IPS-15b (cell line): ENCODE results near the gene DVL1.

Experiments used
- H3K27me3 ChIP-seq: one replicate; pipeline ENCODE4 v1.6.1; 2013; ENCODE audit warnings: low read length; ENCODE audit not compliant: control insufficient read depth, insufficient read depth
- H3K36me3 ChIP-seq: one replicate; pipeline ENCODE4 v1.6.1; 2013; ENCODE audit warnings: low read length; ENCODE audit not compliant: control insufficient read depth, insufficient read depth
- H3K4me1 ChIP-seq: one replicate; pipeline ENCODE4 v1.6.1; 2013; ENCODE audit warnings: mild to moderate bottlenecking, low read length; ENCODE audit not compliant: control insufficient read depth, insufficient read depth
- H3K4me3 ChIP-seq: one replicate; pipeline ENCODE4 v1.5.1; 2013; ENCODE audit warnings: low read depth, low read length
- H3K9ac ChIP-seq: one replicate; pipeline ENCODE4 v1.6.1; 2013; ENCODE audit warnings: low read depth, mild to moderate bottlenecking, low read length
- H3K9me3 ChIP-seq: one replicate; pipeline ENCODE4 v1.6.1; 2013; ENCODE audit warnings: mild to moderate bottlenecking, low read length; ENCODE audit not compliant: control insufficient read depth, insufficient read depth

DVL1 gene

DNA sequence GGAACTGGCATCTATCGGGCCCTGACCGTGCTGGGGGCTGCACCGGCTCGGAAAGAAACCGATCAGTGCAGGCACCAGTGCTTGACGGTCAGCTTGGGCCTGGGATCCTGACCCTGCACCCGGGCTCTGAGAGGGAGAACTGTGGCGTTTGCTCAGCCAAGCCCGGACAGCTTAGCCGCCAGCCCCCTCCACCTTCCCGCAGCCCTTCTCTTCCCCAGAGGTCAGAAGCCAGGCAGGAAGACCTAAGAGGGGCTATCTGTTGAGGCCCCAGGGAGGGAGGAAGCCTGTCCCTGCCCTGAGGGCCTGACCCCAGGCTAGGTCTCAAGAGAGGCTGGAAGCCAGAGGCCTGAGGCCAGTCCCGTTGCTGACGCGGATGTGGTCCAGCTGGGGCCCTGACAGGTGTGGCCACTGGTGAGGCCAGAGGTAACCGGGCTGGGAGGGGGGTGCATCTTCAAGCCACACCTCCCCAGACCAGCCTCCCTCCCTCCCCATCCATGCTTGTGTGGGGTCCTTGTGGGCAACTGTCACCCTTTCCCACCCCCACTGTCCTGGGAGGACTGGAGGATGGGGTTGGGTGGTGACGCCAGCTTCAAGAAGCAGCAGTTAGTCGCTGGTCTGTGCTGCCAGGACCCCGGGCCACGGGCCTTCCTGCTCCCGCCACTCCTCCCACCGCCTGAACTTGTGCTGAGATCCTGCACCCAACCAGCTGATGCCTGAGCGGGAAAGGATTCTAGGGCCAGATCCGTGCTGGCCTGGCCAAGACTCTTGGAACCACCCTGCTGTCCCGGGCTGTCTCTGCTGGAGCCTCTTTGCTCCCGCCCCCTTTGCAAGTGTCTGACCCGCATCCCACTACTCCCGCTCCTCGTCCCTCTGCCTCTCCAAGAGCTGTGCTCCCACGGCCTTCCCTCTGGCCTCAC is 2.6 kb upstream of the DVL1 start:
- Histone ChIP-seq H3K4me1 (peaks cover 2% of the 10 kb centered on the region), H3K36me3 (no peaks in the 10 kb centered on the region), H3K4me3 (peak overlapping the region; percentile 30)

DNA sequence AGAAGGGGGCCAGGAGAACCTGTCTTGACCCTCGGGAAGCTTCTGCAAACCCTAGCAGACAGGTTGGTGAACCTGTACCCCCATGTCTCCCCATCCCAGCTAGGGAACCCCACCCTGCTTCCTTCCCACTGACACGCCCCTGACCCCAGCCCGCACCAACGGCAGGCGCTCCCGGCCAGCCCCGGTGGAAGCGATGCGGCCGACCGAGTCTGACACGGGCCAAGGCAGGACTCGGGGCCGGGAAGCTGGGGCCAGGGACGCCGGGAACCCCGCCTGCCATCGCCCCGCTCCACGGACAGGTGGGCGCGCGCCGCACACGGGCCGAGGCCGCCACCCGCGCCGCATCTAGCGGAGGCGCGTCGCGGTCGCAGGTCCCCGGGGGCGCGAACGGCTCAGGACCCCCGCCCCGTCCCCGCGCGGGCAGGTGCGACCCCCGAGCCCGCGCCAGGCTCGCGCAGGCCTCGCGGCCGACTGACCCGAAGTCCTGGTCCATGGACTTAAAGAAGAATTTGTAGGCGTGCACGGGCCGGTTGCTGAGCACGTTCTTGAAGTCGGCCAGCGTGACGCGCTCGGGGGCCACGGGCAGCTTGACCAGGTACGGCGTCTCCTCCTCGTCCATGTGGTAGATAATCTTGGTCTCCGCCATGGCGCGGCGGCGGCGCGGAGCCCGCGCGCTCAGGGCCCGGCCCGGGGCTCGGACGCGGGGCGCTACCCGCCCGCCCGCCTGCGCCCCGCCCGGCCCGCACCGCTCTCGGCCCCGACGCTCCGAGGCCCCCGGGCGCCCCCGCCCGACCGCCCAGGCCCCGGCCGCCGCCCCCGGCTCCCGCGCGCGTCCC is 580 bp downstream of the DVL1 start:
- Histone ChIP-seq H3K4me1 (peaks cover 2% of the 10 kb centered on the region), H3K4me3 (peak overlapping the region; percentile 52), H3K27me3 (no peaks in the 10 kb centered on the region), H3K9me3 (no peaks in the 10 kb centered on the region), H3K36me3 (no peaks in the 10 kb centered on the region), H3K9ac (peak overlapping the region; percentile 24)

More for the DNA sequence above, 2.6 kb upstream of the DVL1 start:
- no peaks in the 10 kb centered on the region for H3K9me3 ChIP-seq
- no peak overlapping the region for H3K9ac ChIP-seq
- H3K27me3 ChIP-seq: peaks cover 2% of the 10 kb centered on the region

DNA sequence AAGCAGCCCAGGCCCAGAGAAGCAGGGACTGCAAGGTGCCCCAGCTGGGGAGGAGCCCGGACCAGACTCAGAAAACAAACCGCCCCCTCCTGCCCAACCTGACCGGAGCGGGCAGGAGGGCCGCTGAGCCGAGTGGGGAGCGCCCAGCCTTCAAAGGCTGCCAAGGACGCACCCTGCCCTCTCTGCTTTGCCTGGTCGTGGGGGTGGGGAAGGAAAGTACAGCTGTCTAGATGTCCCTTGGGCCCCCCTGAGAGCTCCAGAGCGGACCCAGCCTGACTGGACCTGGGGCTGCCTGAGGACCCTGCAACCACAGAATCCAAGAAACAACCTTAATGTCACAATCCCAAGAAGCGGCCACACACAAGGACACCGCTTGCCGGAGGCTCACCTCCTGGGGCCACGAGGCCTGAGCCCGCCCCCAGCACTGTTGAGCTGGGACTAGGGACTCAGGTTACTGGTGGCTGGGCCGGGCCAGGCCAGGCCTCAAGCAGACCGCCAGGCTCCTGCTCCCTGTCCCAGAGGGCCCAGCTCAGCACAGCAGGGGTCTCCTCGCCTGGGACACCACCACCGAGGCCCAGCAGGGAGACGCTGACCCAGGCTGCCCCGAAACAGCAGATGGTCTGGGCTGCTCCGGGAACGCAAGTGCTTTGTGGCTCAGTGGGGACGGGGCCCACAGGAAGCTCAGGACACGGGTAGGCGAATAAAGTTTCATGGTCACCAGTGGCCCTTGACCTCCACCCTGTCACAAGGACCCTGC is 1.4 kb downstream of the DVL1 start:
- Histone ChIP-seq H3K4me3 (peak overlapping the region; percentile 52), H3K9me3 (no peaks in the 10 kb centered on the region), H3K27me3 (no peaks in the 10 kb centered on the region), H3K36me3 (no peaks in the 10 kb centered on the region), H3K9ac (peak overlapping the region; percentile 24), H3K4me1 (peaks cover 2% of the 10 kb centered on the region)

DNA sequence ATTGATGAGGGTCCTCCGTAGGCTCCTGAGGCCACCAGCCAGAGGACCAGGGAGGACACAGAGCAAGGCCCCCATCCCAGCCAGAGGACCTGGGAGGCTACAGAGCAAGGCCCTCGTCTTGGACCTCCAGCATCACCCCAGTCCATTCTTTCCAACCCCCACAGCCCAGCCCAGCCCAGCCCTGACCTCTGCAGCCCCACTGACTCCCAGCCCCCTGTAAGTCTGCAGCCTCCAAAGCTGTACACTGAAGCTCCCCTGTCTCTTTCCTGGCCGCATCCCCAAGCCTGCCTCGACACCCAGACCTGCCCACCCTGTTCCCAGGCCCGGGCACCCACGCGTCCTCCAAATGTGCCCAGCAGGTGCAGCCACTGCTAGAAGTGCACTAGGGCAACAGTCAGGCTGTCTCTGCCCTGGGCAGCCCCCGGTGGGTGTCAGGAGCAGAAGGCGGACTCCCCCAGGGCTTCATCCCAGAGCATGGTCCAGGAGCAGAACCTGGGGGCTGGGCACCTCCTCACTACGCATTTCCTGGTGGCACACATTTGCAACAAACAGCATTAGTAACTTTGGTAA is 2.1 kb downstream of the DVL1 start:
- H3K4me1 ChIP-seq: peaks cover 2% of the 10 kb centered on the region
- H3K9me3 ChIP-seq: no peaks in the 10 kb centered on the region
- no peaks in the 10 kb centered on the region for H3K27me3 ChIP-seq
- peak overlapping the region; percentile 52 for H3K4me3 ChIP-seq
- H3K36me3 ChIP-seq: no peaks in the 10 kb centered on the region
- no peak overlapping the region for H3K9ac ChIP-seq

DNA sequence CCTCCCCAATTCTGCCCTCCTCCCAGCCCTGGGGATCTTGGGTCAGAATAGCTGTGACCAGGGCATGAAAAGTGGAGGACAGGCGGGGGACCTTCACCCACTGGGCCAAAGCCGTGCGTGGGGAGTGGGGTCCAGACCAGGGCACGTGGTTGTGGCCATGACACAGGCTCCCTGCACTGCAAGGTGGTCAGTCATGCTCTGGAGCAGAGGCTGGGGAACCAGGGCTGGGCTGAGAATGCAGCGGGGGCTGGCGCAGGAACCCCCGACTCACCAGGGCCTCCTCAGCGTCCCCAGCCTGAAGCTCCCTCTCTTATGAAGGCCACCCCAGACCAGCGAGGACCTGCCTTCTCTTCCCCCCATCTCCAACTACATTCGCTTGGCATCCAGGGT is 2.7 kb downstream of the DVL1 start:
- no peak overlapping the region for H3K9ac ChIP-seq
- H3K4me3 ChIP-seq: no peak overlapping the region
- peaks cover 2% of the 10 kb centered on the region for H3K4me1 ChIP-seq

DNA sequence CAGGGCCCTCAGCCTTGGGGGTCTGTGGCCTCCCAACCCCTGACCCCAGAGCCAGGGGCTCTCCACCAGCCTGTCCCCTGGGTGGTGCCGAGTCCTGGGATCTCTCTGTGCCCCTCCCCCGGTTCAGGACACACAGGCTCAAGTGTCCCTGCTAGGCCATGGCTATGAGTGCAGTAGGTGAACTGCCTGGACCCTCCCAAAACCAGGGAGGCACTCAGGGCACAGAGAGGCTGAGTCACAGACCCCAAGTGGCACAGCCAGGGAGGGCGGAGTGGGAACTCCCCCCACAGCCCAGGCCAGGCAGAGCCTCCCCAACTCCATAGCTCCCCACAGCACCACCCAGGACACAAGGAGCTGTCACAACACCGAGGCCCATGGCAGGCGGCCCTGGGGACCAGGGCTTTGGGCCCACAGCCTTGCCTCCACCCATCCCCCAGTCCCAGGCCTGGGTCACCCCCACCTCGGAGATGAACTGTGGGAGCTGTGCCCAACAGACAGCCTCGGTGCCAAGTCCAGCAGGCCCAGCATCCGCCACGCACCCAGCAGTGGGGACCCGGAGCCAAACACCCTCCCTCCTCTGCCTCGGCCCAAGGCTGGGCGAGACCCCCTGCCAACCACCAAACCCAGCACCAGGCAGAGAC is 3.2 kb downstream of the DVL1 start:
- Histone ChIP-seq H3K36me3 (peaks cover 6% of the 10 kb centered on the region), H3K9me3 (no peaks in the 10 kb centered on the region), H3K27me3 (no peaks in the 10 kb centered on the region), H3K4me1 (peaks cover 2% of the 10 kb centered on the region), H3K4me3 (no peak overlapping the region), H3K9ac (peak overlapping the region; percentile 54)

More for the DNA sequence above, 2.7 kb downstream of the DVL1 start:
- H3K27me3 ChIP-seq: no peaks in the 10 kb centered on the region
- no peaks in the 10 kb centered on the region for H3K9me3 ChIP-seq
- peaks cover under 1% of the 10 kb centered on the region for H3K36me3 ChIP-seq

DNA sequence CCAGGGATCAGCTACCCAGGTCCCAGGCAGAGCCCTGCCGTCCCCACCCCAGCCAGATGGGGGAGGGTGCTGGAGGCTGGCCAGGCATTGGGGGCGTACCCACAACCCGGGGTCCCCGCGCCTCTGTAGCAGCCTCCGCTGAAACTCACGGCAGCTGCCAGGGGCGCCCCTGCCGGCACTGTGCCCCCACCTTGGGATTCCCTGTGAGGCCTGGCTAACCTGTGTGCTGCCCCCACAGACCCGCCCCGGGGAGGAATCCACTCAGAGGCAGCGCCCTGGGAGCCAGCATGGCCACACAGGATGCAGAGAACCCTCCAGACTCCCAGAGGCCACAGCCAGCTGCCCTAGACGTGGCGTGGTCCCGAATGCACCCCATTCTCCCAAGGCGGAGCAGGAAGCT is 3.8 kb downstream of the DVL1 start:
- Histone ChIP-seq H3K9ac (no peak overlapping the region), H3K27me3 (no peaks in the 10 kb centered on the region), H3K4me1 (peaks cover 2% of the 10 kb centered on the region), H3K36me3 (peaks cover 11% of the 10 kb centered on the region), H3K9me3 (no peaks in the 10 kb centered on the region), H3K4me3 (no peak overlapping the region)

DNA sequence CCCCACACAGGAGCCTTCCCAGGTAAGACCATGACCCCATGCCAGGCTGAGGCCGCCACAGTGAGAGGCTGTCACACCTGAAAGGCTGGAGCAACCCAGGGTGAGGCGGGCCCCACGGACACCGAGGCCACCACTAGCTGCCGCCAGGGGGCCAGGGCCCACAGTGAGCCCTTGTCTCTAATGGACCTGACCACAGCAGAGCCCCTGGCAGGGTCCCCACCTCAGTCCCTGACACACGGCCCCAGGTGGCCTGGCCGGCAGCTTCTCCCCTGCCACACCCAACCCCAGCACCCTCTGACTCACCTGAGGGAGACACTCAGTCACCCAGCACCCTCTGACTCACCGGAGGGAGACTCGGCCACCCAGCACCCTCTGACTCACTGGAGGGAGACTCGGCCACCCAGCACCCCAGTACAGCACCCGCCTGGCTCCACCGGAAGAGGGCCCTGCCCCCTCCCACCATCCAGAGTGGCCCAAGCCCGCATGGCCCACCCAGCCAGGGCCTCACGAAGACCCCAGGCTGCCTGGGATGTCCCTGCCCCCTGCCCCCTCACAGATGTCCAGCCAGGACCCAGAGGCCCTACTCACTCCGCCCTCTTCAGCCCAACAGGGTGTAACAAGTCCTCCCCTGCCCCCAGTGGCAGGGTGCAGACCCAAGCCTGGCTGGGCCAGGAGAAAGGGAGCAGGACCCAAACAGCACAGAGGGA is 4.4 kb downstream of the DVL1 start:
- Histone ChIP-seq H3K27me3 (no peaks in the 10 kb centered on the region), H3K4me3 (no peak overlapping the region), H3K36me3 (peaks cover 11% of the 10 kb centered on the region), H3K9me3 (no peaks in the 10 kb centered on the region), H3K4me1 (peaks cover 2% of the 10 kb centered on the region), H3K9ac (no peak overlapping the region)

DNA sequence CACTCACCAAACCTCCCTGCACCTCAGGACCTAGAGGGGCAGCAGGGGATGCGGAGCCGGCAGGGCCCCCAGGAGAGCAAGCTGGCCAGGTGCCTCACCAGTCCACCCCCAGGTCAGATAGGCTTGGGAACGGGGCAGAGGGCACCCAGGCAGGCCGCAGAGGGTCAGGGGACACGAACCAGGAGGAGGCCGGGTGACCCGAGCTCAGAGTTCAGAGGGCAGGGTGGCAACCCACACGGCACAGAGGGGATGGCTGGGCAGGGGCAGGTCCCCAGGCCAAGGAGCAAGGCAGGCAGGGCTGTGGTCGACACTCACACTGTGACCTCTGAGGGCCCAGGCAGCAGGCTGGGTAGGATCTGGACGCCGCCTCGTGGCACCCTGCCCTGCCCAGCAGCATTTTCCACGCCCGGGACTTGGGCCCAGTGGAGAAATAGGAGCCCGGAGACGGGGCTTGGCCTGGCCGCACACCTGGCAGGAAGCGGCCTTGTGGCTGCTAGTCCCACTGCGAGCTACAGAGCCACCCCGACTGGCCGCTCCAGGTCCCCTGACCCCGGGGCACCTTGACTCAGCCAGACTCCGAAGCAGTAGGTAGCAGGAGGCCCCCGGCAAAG is 5.3 kb downstream of the DVL1 start:
- Histone ChIP-seq H3K4me3 (no peak overlapping the region), H3K9me3 (no peaks in the 10 kb centered on the region), H3K9ac (no peak overlapping the region), H3K36me3 (peaks cover 16% of the 10 kb centered on the region), H3K4me1 (peaks cover 2% of the 10 kb centered on the region), H3K27me3 (no peaks in the 10 kb centered on the region)

DNA sequence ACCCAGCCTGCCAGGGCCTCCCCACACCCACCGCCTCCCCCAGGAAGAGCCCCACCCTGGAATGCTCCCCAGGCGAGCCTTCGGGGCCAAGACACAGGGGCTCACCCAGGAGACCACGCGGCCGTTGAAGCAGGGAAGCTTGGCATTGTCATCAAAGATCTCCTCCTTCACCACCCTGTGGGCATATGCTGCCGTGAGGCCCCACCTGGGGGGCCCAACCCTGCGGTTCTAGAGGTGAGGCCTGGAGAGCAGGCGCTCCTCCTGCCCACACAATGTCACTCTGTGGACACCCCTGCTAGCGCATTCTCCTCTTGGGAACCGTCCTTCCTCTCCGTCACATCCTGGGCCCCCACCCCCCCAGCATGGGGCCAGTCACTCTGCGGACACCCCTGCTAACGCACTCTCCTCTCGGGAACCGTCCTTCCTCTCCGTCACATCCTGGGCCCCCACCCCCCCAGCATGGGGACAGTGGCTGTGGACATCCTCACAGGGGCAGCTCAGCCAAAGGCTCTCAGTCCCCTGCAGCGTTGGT is 6.6 kb downstream of the DVL1 start:
- H3K9ac ChIP-seq: no peak overlapping the region

More for the DNA sequence above, 6.6 kb downstream of the DVL1 start:
- Histone ChIP-seq H3K4me1 (no peaks in the 10 kb centered on the region), H3K27me3 (no peaks in the 10 kb centered on the region), H3K4me3 (no peak overlapping the region), H3K9me3 (no peaks in the 10 kb centered on the region), H3K36me3 (peaks cover 26% of the 10 kb centered on the region)
